ENCODE measurements around the gene TMEM185A.
"Not testable (repeated sequence)": the region's sequence is repeated elsewhere in the genome, so short reads cannot be mapped to it uniquely, and the experiment has no call there.

The TMEM185A gene

GRCh38 chrX:149550454-149550853 lies 81.1 kb downstream of the TMEM185A start:
- DNase-seq: not testable (repeated sequence)

- DNase-seq: not testable (repeated sequence)
Measured at GRCh38 chrX:149549701-149550100, 81.9 kb downstream of the TMEM185A start, which contains the start of gene HSFX3. TSS of gene HSFX3 (minus strand) at chrX:149549924. CDS start at chrX:149549852, 72 bp downstream.

- not testable (repeated sequence) for DNase-seq
Measured at GRCh38 chrX:149547782-149548181, 83.8 kb downstream of the TMEM185A start.

GRCh38 chrX:149546962-149547361 lies 84.6 kb downstream of the TMEM185A start:
- not testable (repeated sequence) for DNase-seq
